Measurements from ENCODE around the gene KIF6.

- TF ChIP-seq EZH2 (IDR thresholded peaks at IDR 0.05): no peak
- no peak for TF ChIP-seq CTCF (IDR thresholded peaks at IDR 0.05)
These were observed 381.8 kb downstream of the KIF6 start for GRCh38 chr6:39343396-39343870.

All from neural progenitor cell (in vitro differentiated cells).